GM12878 (cell line): Measurements from ENCODE around the gene EME2. TPM values are rescaled to one million over a fixed set of nuclear protein-coding genes. Genes with fewer than 3 reads are reported as not detected.
A peak's percentile ranks its signal among the peaks of the same experiment; 100 is the strongest.

ENCODE experiments used
- ATAC-seq: fragments of 200-7000 bp; cut with Tn5 transposase; 3 replicates; pipeline ENCODE4 v1.9.1; 2020; ENCODE audit warnings: mild to moderate bottlenecking, moderate library complexity
- BruUV-seq: library from RNA; stranded (reverse); fragments of 400-500 nt; replicated peaks from 2 replicates; lab custom pipeline; 2021; lab: Mats Ljungman, UMichigan
- CTCF ChIA-PET: fragments of 300-600 bp; sonication (Branson Sonifier 250); formaldehyde crosslinking; extraction: SDS; loops from one replicate; lab custom pipeline; 2021; ENCODE audit warnings: inconsistent platforms; lab: Yijun Ruan, JAX
- POLR2A ChIA-PET: fragments of 350-600 bp; formaldehyde crosslinking; extraction: SDS; loops from one replicate; lab custom pipeline; 2021; ENCODE audit warnings: inconsistent platforms; lab: Charles Lee
- RAD21 ChIA-PET: fragments of 300-600 bp; sonication (Branson Sonifier 250); formaldehyde crosslinking; loops from one replicate; lab custom pipeline; 2023; ENCODE audit warnings: antibody characterized with exemption; ENCODE audit not compliant: unreplicated experiment; lab: Charles Lee
- SMC1A ChIA-PET: fragments of 300-600 bp; sonication (Branson Sonifier 250); formaldehyde crosslinking; loops from one replicate; lab custom pipeline; 2023; ENCODE audit not compliant: unreplicated experiment, uncharacterized antibody; lab: Charles Lee
- DNase-seq: peaks from one replicate; pipeline ENCODE4 v3.0.0-alpha.2; 2011; ENCODE audit warnings: low read depth, low spot score
- FAIRE-seq: peaks from 3 replicates; lab custom pipeline; 2011; peaks lifted over from hg19 to GRCh38; lab: Jason Lieb, UNC
- H2AFZ ChIP-seq: 2 replicates; pipeline ENCODE4 v1.6.0; 2011; ENCODE audit warnings: low read depth, low read length, control low read depth; ENCODE audit not compliant: control insufficient read depth
- H3K27ac ChIP-seq: 2 replicates; pipeline ENCODE4 v1.5.1; 2011; ENCODE audit warnings: control low read depth; ENCODE audit not compliant: control insufficient read depth, insufficient read depth
- H3K27me3 ChIP-seq, 2 experiments: replicated peaks in 1 of 2; 2 replicates each; pipeline versions ENCODE4 v1.6.0 to v1.6.1; 2011; ENCODE audit warnings: low read length in 1 of 2; ENCODE audit not compliant: control insufficient read depth in 2 of 2, insufficient read depth in 2 of 2
- H3K36me3 ChIP-seq, 2 experiments: 2 replicates each; pipeline ENCODE4 v1.5.1; 2011; ENCODE audit warnings: low read length in 1 of 2; ENCODE audit not compliant: control insufficient read depth in 2 of 2, insufficient read depth in 2 of 2
- H3K4me1 ChIP-seq: 2 replicates; pipeline ENCODE4 v1.6.1; 2011; ENCODE audit warnings: mild to moderate bottlenecking, low read length, moderate library complexity, mixed read lengths; ENCODE audit not compliant: control insufficient read depth, insufficient read depth
- H3K4me2 ChIP-seq: 2 replicates; pipeline ENCODE4 v1.6.0; 2011; ENCODE audit warnings: control low read depth; ENCODE audit not compliant: control insufficient read depth, insufficient read depth
- H3K4me3 ChIP-seq: fragments of 200-600 bp; sonication (generic); 2 replicates; pipeline ENCODE4 v1.5.1; 2016
- H3K79me2 ChIP-seq: 2 replicates; pipeline ENCODE4 v1.6.0; 2011; ENCODE audit warnings: low read length; ENCODE audit not compliant: control insufficient read depth, insufficient read depth
- H3K9ac ChIP-seq: 2 replicates; pipeline ENCODE4 v1.8.0; 2011; ENCODE audit warnings: low read length, control low read depth, mixed read lengths; ENCODE audit not compliant: control insufficient read depth, insufficient read depth
- H3K9me3 ChIP-seq: replicated peaks from 3 replicates; pipeline ENCODE4 v1.5.1; 2011; ENCODE audit warnings: mild to moderate bottlenecking, low read length; ENCODE audit not compliant: control insufficient read depth, insufficient read depth
- H4K20me1 ChIP-seq: 2 replicates; pipeline ENCODE4 v1.6.0; 2011; ENCODE audit not compliant: control insufficient read depth, insufficient read depth
- BCL11A ChIP-seq: IDR thresholded peaks from 2 replicates; pipeline ENCODE4 v1.6.1; 2011; ENCODE audit warnings: low read depth, low read length
- FOXK2 ChIP-seq: fragments of 450-650 bp; IDR thresholded peaks from 2 replicates; pipeline ENCODE4 v1.6.1; 2017; ENCODE audit warnings: mild to moderate bottlenecking, moderate library complexity
- HDAC2 ChIP-seq: fragments of 200-600 bp; sonication (generic); IDR thresholded peaks from 2 replicates; pipeline ENCODE4 v1.6.1; 2017
- IRF3 ChIP-seq: fragments of 450-650 bp; IDR thresholded peaks from 2 replicates; pipeline ENCODE4 v1.6.1; 2014; ENCODE audit warnings: mild to moderate bottlenecking
- JUND ChIP-seq: IDR thresholded peaks from 2 replicates; pipeline ENCODE4 v1.6.1; 2012; ENCODE audit warnings: low read depth, mild to moderate bottlenecking, low read length, improper control_type of control experiment, moderate library complexity
- MLLT1 ChIP-seq: fragments of 450-650 bp; IDR thresholded peaks from 2 replicates; pipeline ENCODE4 v1.6.1; 2016; ENCODE audit warnings: mild to moderate bottlenecking
- NFYA ChIP-seq: IDR thresholded peaks from 2 replicates; pipeline ENCODE4 v1.6.1; 2011; ENCODE audit warnings: low read depth, mild to moderate bottlenecking, low read length, improper control_type of control experiment, borderline replicate concordance
- SP1 ChIP-seq: IDR thresholded peaks from one replicate; pipeline ENCODE4 v1.6.1; 2011; ENCODE audit warnings: low read depth, low read length
- TARDBP ChIP-seq: IDR thresholded peaks from 2 replicates; pipeline ENCODE4 v1.6.1; 2016; ENCODE audit warnings: borderline replicate concordance
- TBL1XR1 ChIP-seq: IDR thresholded peaks from 2 replicates; pipeline ENCODE4 v1.6.1; 2012; ENCODE audit warnings: low read depth, low read length, improper control_type of control experiment
- YBX1 ChIP-seq: fragments of 450-650 bp; IDR thresholded peaks from 2 replicates; pipeline ENCODE4 v1.6.1; 2016; ENCODE audit warnings: antibody characterized with exemption
- ZBED1 ChIP-seq: IDR thresholded peaks from 2 replicates; pipeline ENCODE4 v1.6.1; 2016; ENCODE audit warnings: borderline replicate concordance
- WGBS: methylation state at CpG from one replicate; pipeline ENCODE4 v1.1.6; 2016; ENCODE audit warnings: low lambda C conversion rate; ENCODE audit not compliant: insufficient replicate concordance, insufficient coverage; ENCODE audit errors: missing lambda C conversion rate; 5-methylcytosine and 5-hydroxymethylcytosine counted together
- in situ Hi-C: fragments of 300-500 bp; cut with MboI; formaldehyde crosslinking; loops from 9 replicates; pipeline ENCODE4 v1.14.3; 2018; ENCODE audit warnings: mixed read lengths
- intact Hi-C: fragments of 100-400 bp; cut with micrococcal nuclease; formaldehyde crosslinking; loops from one replicate; pipeline ENCODE4 v1.14.2; 2022; ENCODE audit not compliant: unreplicated experiment
- polyA plus RNA-seq, 11 experiments: library from polyadenylated mRNA; depleted of rRNA in 4 of 11; unstranded in 6 of 11; stranded (reverse) in 5 of 11; fragments of >200 nt; fragmentation: Nextera tagmentation in 4 of 11; fragmentation: Illumina TruSeq in 1 of 11; extraction: Ambion mirVana in 4 of 11; extraction: Trizol in 1 of 11; gene quantifications; 1 replicate in 1 of 11; 2 replicates in 10 of 11; pipeline versions ENCODE4 v1.2.1 to v1.2.3, GENCODE V29; 2011 to 2016; ENCODE audit warnings: inconsistent platforms in 2 of 11, missing spikeins in 2 of 11, low read depth in 1 of 11
- total RNA-seq, 4 experiments: library from RNA; depleted of rRNA in 3 of 4; stranded (reverse); fragments of >200 nt in 3 of 4; fragmentation: Illumina TruSeq in 1 of 4; extraction: Trizol in 1 of 4; gene quantifications; 2 replicates each; pipeline versions ENCODE4 v1.2.1 to v1.2.3, GENCODE V29; 2013 to 2021
- TF ChIP-seq, protein P1 (sequence below): fragments of 450-650 bp; IDR thresholded peaks from 2 replicates; pipeline ENCODE4 v1.6.1; 2017; ENCODE audit warnings: borderline replicate concordance

Gene EME2
- total and polyA plus RNA-seq, 10 of the 15 experiments (the other 5 are each of a cell fraction or from before 2014, with no cell fraction given) = 0.29 to 16.9 (median 4.1) TPM

- TF ChIP-seq MLLT1 (0 out of 2 replicates have a peak, but pooled peaks have one; percentile 21), FOXK2 (no peak), TARDBP (no peak), JUND (no peak), HDAC2 (no peak), SP1 (peak; percentile 97)
- TF ChIP-seq, all 136 proteins: peak for 53
Observed at GRCh38 chr16:1782408-1783264, 10.0 kb downstream of the EME2 start, which contains the start of the genes NUBP2 and SPSB3 (continued).

GRCh38 chr16:1784977-1785845 is 12.6 kb downstream of the EME2 start:
- BruUV-seq = no TSS peak
- ChIA-PET CTCF (no interaction called here), POLR2A (no interaction called here), SMC1A (no interaction called here), RAD21 (no interaction called here)
- no peak overlapping the region for H3K4me3 ChIP-seq
- H3K27ac ChIP-seq = no peak overlapping the region
- no peaks in the 10 kb centered on the region for H3K9me3 ChIP-seq
- no peak for ATAC-seq
- DNase-seq = no peak
- no peaks in the 10 kb centered on the region for H4K20me1 ChIP-seq
- intact Hi-C loops = no loop called here
- in situ Hi-C loops = no loop called here
- H3K9ac ChIP-seq = no peak overlapping the region
- H3K4me2 ChIP-seq = 0 out of 2 replicates have a peak overlapping the region, but pooled peaks have one; percentile 17
- peaks cover 4 to 8% of the 10 kb centered on the region in 2 experiments; a peak in 3 of 4 replicates for H3K36me3 ChIP-seq
- H3K27me3 ChIP-seq = no peaks in the 10 kb centered on the region
- H3K79me2 ChIP-seq = peaks cover 15% of the 10 kb centered on the region
- H2AFZ ChIP-seq = no peak overlapping the region
- WGBS = 94% methylated on average over 26 of the region's 26 CpGs
- no peak for FAIRE-seq
- TF ChIP-seq YBX1 (no peak), NFYA (no peak), IRF3 (no peak), BCL11A (no peak), TBL1XR1 (no peak), ZBED1 (no peak)
- TF ChIP-seq, protein P1, sequence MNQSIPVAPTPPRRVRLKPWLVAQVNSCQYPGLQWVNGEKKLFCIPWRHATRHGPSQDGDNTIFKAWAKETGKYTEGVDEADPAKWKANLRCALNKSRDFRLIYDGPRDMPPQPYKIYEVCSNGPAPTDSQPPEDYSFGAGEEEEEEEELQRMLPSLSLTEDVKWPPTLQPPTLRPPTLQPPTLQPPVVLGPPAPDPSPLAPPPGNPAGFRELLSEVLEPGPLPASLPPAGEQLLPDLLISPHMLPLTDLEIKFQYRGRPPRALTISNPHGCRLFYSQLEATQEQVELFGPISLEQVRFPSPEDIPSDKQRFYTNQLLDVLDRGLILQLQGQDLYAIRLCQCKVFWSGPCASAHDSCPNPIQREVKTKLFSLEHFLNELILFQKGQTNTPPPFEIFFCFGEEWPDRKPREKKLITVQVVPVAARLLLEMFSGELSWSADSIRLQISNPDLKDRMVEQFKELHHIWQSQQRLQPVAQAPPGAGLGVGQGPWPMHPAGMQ = no peak
- H3K4me1 ChIP-seq = peaks cover 6% of the 10 kb centered on the region; the same call in 1 of the 2 replicates
